Kidney (tissue), 14 donors: ENCODE results near the gene PRMT9. TPM values are rescaled to one million over a fixed set of nuclear protein-coding genes. Genes with fewer than 3 reads are reported as not detected.
A peak's percentile ranks its signal among the peaks of the same experiment; 100 is the strongest.

Source experiments
- DNase-seq, 5 donors: peaks; one replicate each; pipeline ENCODE4 v3.0.0-alpha.2; 2013 to 2020
- FAIRE-seq: peaks from 2 replicates; lab custom pipeline; 2012; peaks lifted over from hg19 to GRCh38; lab: Jason Lieb, UNC
- H3K27ac ChIP-seq, 2 donors: one replicate each; pipeline ENCODE4 v1.7.0; 2013; ENCODE audit warnings: low read depth in 2 of 2, low read length in 2 of 2, inconsistent platforms in 1 of 2
- H3K27me3 ChIP-seq: one replicate; pipeline ENCODE4 v1.7.1; 2013; ENCODE audit warnings: low read length, inconsistent platforms; ENCODE audit not compliant: control insufficient read depth, insufficient read depth
- H3K36me3 ChIP-seq, 3 donors: one replicate each; pipeline versions ENCODE4 v1.7.0 to v1.7.1; 2013; ENCODE audit warnings: low read length in 3 of 3, control low read depth in 1 of 3, inconsistent platforms in 1 of 3; ENCODE audit not compliant: insufficient read depth in 3 of 3, control insufficient read depth in 2 of 3
- H3K4me1 ChIP-seq, 3 donors: one replicate each; pipeline versions ENCODE4 v1.7.0 to v1.7.1; 2013; ENCODE audit warnings: low read length in 3 of 3, inconsistent platforms in 1 of 3, low read depth in 1 of 3; ENCODE audit not compliant: control insufficient read depth in 2 of 3, insufficient read depth in 2 of 3
- H3K4me3 ChIP-seq, 3 donors: one replicate each; pipeline versions ENCODE4 v1.7.0 to v1.8.1; 2013; ENCODE audit warnings: low read length in 3 of 3, control low read depth in 1 of 3, inconsistent platforms in 1 of 3
- H3K9ac ChIP-seq, 3 donors: one replicate each; pipeline versions ENCODE4 v1.7.0 to v1.7.1; 2013; ENCODE audit warnings: low read length in 3 of 3, control low read depth in 1 of 3, inconsistent platforms in 1 of 3
- H3K9me3 ChIP-seq, 3 donors: one replicate each; pipeline versions ENCODE4 v1.7.0 to v1.7.1; 2013; ENCODE audit warnings: low read length in 3 of 3, control low read depth in 1 of 3, inconsistent platforms in 1 of 3; ENCODE audit not compliant: control insufficient read depth in 2 of 3, insufficient read depth in 1 of 3
- CTCF ChIP-seq: IDR thresholded peaks from 3 replicates; pipeline ENCODE4 v1.5.1; 2012; ENCODE audit warnings: mild to moderate bottlenecking, moderate library complexity, borderline replicate concordance; ENCODE audit not compliant: insufficient read depth; ENCODE audit errors: extremely low read depth
- intact Hi-C: fragments of 100-400 bp; cut with DNase I; formaldehyde crosslinking; loops from one replicate; pipeline ENCODE4 v1.11.1; 2022
- polyA plus RNA-seq: library from polyadenylated mRNA; stranded (reverse); fragments of 350-450 nt; fragmentation: Illumina TruSeq; extraction: RNeasy Lipid Tissue Mini Kit (QIAGEN cat#74804); gene quantifications from one replicate; pipeline ENCODE4 v1.2.3, GENCODE V29; 2014; ENCODE audit warnings: low read depth, low replicate concordance; ENCODE audit not compliant: insufficient read depth
- total RNA-seq: library from RNA; stranded (reverse); fragmentation: NEBNext Ultra II Directional; extraction: Animal tissue kit (Norgen Biotek cat#: 25700); gene quantifications from one replicate; pipeline ENCODE4 v1.2.1, GENCODE V29; 2021
- donor health status: control.
- donor health status: control.
- donor health status: control.
- donor health status: control.
- donor health status: control.
- donor health status: DM: yes; HTN: yes; CAD: no.
- donor health status: Normal renal cell carcinoma (clear cell type).

PRMT9 gene
- total and polyA plus RNA-seq, 2 donors from 2014 or later, result 7.6 to 11.7 TPM

- H3K27ac ChIP-seq, result no peak overlapping the region
- FAIRE-seq, result no peak
- no peaks in the 10 kb centered on the region for H3K9me3 ChIP-seq
- no peaks in the 10 kb centered on the region for H3K27me3 ChIP-seq
- H3K36me3 ChIP-seq, result no peaks in the 10 kb centered on the region
- H3K4me3 ChIP-seq, result no peak overlapping the region
- no peak for TF ChIP-seq CTCF
- H3K9ac ChIP-seq, result no peak overlapping the region
- H3K4me1 ChIP-seq, result peaks cover 0 to 4% (median 0%) of the 10 kb centered on the region in 3 donors
- DNase-seq, result no peak
- intact Hi-C loops, result no loop called here
These were observed 89.9 kb downstream of the PRMT9 start for GRCh38 chr4:147594107-147594506.

- no peak for FAIRE-seq
- H3K4me3 ChIP-seq, result no peak overlapping the region
- H3K4me1 ChIP-seq, result peaks cover 0 to 4% (median 0%) of the 10 kb centered on the region in 3 donors
- intact Hi-C loops, result no loop called here
- H3K9me3 ChIP-seq, result no peaks in the 10 kb centered on the region
- no peak overlapping the region for H3K27ac ChIP-seq
- H3K9ac ChIP-seq, result no peak overlapping the region
- H3K27me3 ChIP-seq, result no peaks in the 10 kb centered on the region
- DNase-seq, result no peak
- H3K36me3 ChIP-seq, result no peaks in the 10 kb centered on the region
- no peak for TF ChIP-seq CTCF
These were observed 92.9 kb downstream of the PRMT9 start for GRCh38 chr4:147591106-147591505.

GRCh38 chr4:147590249-147590920 lies 93.6 kb downstream of the PRMT9 start:
- Histone ChIP-seq H3K27ac (no peak overlapping the region), H3K36me3 (no peaks in the 10 kb centered on the region), H3K4me3 (peak overlapping the region in 1 of 3 donors; percentile 10), H3K9me3 (no peaks in the 10 kb centered on the region), H3K4me1 (peaks cover 0 to 4% (median 0%) of the 10 kb centered on the region in 3 donors), H3K9ac (no peak overlapping the region), H3K27me3 (no peaks in the 10 kb centered on the region)
- intact Hi-C loops, result no loop called here
- peak; percentile 74 for TF ChIP-seq CTCF
- FAIRE-seq (peak; percentile 94), DNase-seq (peak in 4 of 5 donors; percentile 65 to 93 (median 83))
